ENCODE measurements around the gene IQGAP2.

IQGAP2 gene

DNA sequence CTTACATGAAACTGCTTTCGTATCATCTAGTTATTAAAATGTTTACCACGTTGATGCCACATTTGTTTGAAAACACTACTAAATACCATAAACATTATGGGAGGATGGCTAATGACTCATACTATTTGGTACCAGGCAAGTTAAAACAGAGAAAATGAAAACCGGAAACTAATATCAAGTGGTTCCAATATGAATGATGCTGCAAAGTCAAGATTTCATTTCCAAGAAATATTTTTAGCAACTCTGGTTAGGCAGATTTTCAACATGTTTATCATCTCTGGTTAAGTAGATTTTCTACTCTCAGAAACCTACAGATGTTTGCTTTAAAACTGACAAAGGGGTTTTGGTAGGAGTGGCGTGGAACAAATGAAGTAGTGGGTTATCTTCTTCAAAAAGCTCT lies 307.9 kb downstream of the IQGAP2 start:
- Histone ChIP-seq H3K9ac (ENCODE audit: low read depth in 1 of 2, low read length in 2 of 2) (no peak overlapping the region), H3K4me3 (ENCODE audit: low read length in 2 of 2) (no peak overlapping the region), H3K9me3 (ENCODE audit: control insufficient read depth in 2 of 2, low read length in 2 of 2) (no peaks in the 10 kb centered on the region), H3K4me1 (ENCODE audit: control insufficient read depth in 2 of 2, insufficient read depth in 2 of 2, low read length in 2 of 2) (no peaks in the 10 kb centered on the region), H3K27me3 (ENCODE audit: control insufficient read depth in 2 of 2, insufficient read depth in 2 of 2, low read length in 2 of 2) (peaks cover 5 to 9% of the 10 kb centered on the region in 2 donors), H3K27ac (ENCODE audit: low read depth in 2 of 2, low read length in 2 of 2) (no peak overlapping the region), H3K36me3 (ENCODE audit: control insufficient read depth in 2 of 2, insufficient read depth in 2 of 2, low read length in 2 of 2) (peaks cover 2 to 4% of the 10 kb centered on the region in 2 donors)

DNA sequence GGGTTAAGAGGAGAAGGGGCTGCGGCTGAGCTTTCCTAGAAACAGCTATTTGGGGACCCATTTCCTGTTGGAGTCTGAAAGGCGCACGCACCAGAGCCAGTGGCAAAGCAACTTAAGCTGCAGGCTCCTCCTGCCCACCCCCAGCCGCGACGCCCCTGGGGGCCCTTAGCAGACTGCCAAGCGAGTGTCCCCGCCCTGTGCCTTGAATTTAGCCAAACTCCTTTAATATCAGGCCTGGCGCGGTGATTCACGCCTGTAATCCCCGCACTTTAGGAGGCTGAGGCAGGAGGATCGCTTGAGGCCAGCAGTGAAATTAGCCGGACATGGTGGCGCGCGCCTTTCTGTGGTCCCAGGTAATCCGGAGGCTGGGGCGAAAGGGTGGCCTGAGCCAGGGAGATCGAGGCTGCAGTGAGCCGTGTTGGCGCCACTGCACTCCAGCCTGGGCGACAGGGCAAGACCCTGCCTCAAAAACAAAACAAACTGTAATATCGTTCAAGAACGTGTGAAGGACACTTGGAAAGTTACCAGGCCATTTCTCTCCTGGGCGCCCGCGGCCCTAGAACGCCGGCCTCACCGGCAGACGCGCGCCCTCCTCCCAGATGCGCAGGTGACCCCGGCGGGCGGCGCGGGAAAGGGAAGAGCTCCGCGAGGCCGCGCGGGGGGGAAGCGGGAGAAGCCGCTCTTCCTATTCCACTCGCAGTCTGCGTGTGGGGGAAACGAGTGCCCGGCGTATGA lies 311.8 kb downstream of the IQGAP2 start:
- H3K9ac ChIP-seq (ENCODE audit: low read depth in 1 of 2, low read length in 2 of 2): peak overlapping the region; percentile 60 to 75

DNA sequence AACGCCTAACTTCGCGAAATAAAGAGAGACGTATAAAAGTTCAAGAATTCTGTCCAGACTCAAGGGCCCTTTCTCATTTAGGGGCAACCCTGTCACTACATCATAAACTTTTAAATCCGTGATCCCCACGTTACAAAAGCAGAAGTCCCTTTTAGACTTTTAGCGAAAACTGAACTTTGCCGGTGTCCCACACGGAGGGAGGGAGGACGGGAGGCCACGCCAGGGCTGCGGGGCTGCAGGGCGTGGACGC lies 312.3 kb downstream of the IQGAP2 start:
- Histone ChIP-seq H3K27ac (ENCODE audit: low read depth in 2 of 2, low read length in 2 of 2) (no peak overlapping the region), H3K27me3 (ENCODE audit: control insufficient read depth in 2 of 2, insufficient read depth in 2 of 2, low read length in 2 of 2) (peaks cover 5 to 13% of the 10 kb centered on the region in 2 donors), H3K9ac (ENCODE audit: low read depth in 1 of 2, low read length in 2 of 2) (peak overlapping the region; percentile 60 to 75), H3K9me3 (ENCODE audit: control insufficient read depth in 2 of 2, low read length in 2 of 2) (no peaks in the 10 kb centered on the region), H3K4me3 (ENCODE audit: low read length in 2 of 2) (peak overlapping the region; percentile 76 to 88), H3K4me1 (ENCODE audit: control insufficient read depth in 2 of 2, insufficient read depth in 2 of 2, low read length in 2 of 2) (peaks cover 3 to 7% of the 10 kb centered on the region in 2 donors), H3K36me3 (ENCODE audit: control insufficient read depth in 2 of 2, insufficient read depth in 2 of 2, low read length in 2 of 2) (no peaks in the 10 kb centered on the region)

More for the DNA sequence above, 311.8 kb downstream of the IQGAP2 start:
- peak overlapping the region; percentile 76 to 88 for H3K4me3 ChIP-seq (ENCODE audit: low read length in 2 of 2)
- peaks cover 5 to 13% of the 10 kb centered on the region in 2 donors for H3K27me3 ChIP-seq (ENCODE audit: control insufficient read depth in 2 of 2, insufficient read depth in 2 of 2, low read length in 2 of 2)
- no peak overlapping the region for H3K27ac ChIP-seq (ENCODE audit: low read depth in 2 of 2, low read length in 2 of 2)
- H3K9me3 ChIP-seq (ENCODE audit: control insufficient read depth in 2 of 2, low read length in 2 of 2): no peaks in the 10 kb centered on the region
- no peaks in the 10 kb centered on the region for H3K36me3 ChIP-seq (ENCODE audit: control insufficient read depth in 2 of 2, insufficient read depth in 2 of 2, low read length in 2 of 2)
- H3K4me1 ChIP-seq (ENCODE audit: control insufficient read depth in 2 of 2, insufficient read depth in 2 of 2, low read length in 2 of 2): peaks cover 3 to 7% of the 10 kb centered on the region in 2 donors

DNA sequence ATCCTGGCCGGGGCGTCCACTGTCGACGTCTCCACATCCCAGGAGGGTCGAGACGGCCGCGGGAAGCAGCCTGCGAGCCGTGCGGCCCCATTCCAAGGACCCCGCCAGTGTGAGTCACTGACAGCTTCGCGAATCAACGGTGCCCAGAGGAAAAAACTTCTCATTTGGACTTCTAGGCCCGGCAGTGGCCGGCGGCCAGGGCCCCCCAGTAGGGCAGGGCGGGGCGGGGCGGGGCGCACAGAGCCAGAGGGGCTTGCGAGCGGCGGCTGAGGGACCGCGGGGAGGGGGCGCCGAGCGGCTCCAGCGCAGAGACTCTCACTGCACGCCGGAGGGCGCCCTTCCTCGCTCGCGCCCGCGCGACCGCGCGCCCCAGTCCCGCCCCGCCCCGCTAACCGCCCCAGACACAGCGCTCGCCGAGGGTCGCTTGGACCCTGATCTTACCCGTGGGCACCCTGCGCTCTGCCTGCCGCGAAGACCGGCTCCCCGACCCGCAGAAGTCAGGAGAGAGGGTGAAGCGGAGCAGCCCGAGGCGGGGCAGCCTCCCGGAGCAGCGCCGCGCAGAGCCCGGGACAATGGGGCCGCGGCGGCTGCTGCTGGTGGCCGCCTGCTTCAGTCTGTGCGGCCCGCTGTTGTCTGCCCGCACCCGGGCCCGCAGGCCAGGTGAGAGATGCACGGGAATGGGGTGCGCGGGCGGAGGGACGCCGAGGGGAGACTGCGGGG lies 312.8 kb downstream of the IQGAP2 start, which contains the start of gene F2R:
Gene F2R (plus strand): TSS at position 391 of the 720 bp plus-strand sequence. CDS start 182 bp downstream, at position 573.
- peak within 1 kb of the TSS; percentile 68 to 75 for H3K9ac ChIP-seq (ENCODE audit: low read depth in 1 of 2, low read length in 2 of 2)
- H3K4me3 ChIP-seq (ENCODE audit: low read length in 2 of 2): peak within 1 kb of the TSS; percentile 80 to 88
- peaks cover 5 to 13% of the 10 kb centered on the region in 2 donors for H3K27me3 ChIP-seq (ENCODE audit: control insufficient read depth in 2 of 2, insufficient read depth in 2 of 2, low read length in 2 of 2)
- peak within 1 kb of the TSS; percentile 29 to 68 for H3K27ac ChIP-seq (ENCODE audit: low read depth in 2 of 2, low read length in 2 of 2)
- H3K4me1 ChIP-seq (ENCODE audit: control insufficient read depth in 2 of 2, insufficient read depth in 2 of 2, low read length in 2 of 2): peaks cover 3 to 7% of the 10 kb centered on the region in 2 donors
- H3K36me3 ChIP-seq (ENCODE audit: control insufficient read depth in 2 of 2, insufficient read depth in 2 of 2, low read length in 2 of 2): no peaks in the 10 kb centered on the region
- H3K9me3 ChIP-seq (ENCODE audit: control insufficient read depth in 2 of 2, low read length in 2 of 2): no peaks in the 10 kb centered on the region

DNA sequence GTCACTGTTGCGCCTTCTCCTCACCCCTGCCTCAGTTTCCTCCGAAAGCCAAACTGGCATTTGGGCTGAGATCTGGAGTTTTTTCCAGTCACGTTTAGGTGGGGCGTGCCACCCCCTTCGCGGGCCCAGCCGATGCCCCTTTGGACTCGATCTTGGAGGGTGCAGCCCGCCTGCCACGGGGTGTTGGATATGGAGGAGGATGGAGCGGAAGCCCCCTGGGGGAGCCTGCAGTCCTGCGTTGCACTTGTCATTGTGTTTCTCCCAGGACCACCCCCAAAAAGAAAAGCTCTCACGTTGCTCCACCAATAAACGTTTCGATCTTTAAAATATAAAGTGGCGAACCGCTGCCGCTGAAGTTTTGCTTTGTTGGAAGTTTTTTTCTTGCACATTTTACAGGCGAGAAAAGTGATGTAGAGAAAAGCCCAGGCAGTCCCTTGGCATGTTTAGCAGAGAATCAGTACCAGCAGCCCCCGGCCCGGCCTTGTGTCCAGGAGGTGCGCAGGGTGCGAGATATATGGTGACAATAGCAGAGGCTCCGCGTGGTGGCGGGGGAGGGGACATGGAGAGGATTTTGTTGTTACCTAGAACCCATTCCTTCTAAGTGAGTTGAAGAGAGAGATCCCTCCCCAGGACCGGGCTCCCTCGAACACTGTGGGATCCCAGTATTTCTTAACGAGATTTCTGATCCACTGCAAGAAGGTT lies 313.5 kb downstream of the IQGAP2 start:
- no peaks in the 10 kb centered on the region for H3K9me3 ChIP-seq (ENCODE audit: control insufficient read depth in 2 of 2, low read length in 2 of 2)
- peak overlapping the region; percentile 29 to 68 for H3K27ac ChIP-seq (ENCODE audit: low read depth in 2 of 2, low read length in 2 of 2)
- no peaks in the 10 kb centered on the region for H3K36me3 ChIP-seq (ENCODE audit: control insufficient read depth in 2 of 2, insufficient read depth in 2 of 2, low read length in 2 of 2)
- H3K9ac ChIP-seq (ENCODE audit: low read depth in 1 of 2, low read length in 2 of 2): peak overlapping the region; percentile 68 to 75
- H3K27me3 ChIP-seq (ENCODE audit: control insufficient read depth in 2 of 2, insufficient read depth in 2 of 2, low read length in 2 of 2): peaks cover 5 to 13% of the 10 kb centered on the region in 2 donors
- H3K4me3 ChIP-seq (ENCODE audit: low read length in 2 of 2): peak overlapping the region; percentile 80 to 88
- peaks cover 3 to 7% of the 10 kb centered on the region in 2 donors for H3K4me1 ChIP-seq (ENCODE audit: control insufficient read depth in 2 of 2, insufficient read depth in 2 of 2, low read length in 2 of 2)

DNA sequence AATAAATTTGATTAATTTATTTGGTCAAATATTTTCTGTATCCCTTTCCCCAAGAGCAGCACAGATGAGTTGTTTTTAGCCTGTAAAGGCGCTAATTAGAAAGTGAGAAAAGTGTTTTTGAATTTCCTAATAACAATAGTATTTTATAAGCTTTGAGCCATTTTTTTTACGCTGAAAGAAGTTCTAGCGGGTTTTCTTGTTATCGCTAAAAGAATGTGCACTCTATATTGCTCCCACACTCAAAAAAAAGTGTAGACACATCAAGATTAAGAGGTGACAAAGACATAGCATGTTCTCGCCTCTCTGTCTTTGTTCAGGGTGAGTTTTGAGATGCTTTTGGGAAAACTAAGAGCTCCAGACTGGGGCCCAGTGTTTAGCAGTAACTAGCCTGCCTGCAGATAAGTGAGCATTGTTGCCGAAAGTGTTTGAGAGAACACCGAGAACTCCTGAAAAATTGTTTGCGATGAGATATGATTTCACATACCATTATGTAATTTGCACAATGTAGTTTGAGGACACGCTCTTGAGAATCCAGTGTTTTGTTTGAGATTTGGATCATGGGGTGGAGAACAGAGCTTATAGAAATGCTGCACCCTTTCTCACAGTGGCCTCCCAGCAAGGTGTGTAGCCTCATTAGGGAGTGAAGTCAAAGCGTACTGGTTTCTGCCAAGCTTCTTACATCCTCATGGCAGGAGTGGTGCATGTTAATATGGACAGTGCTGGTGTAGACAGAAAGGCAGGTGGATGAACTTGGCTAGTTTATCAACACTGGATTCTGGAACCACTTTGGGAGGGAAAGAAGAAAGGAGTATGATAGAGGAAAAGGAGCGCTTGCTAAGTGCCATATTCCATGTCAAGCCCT lies 314.4 kb downstream of the IQGAP2 start:
- Histone ChIP-seq H3K9me3 (ENCODE audit: control insufficient read depth in 2 of 2, low read length in 2 of 2) (no peaks in the 10 kb centered on the region), H3K27ac (ENCODE audit: low read depth in 2 of 2, low read length in 2 of 2) (no peak overlapping the region), H3K36me3 (ENCODE audit: control insufficient read depth in 2 of 2, insufficient read depth in 2 of 2, low read length in 2 of 2) (no peaks in the 10 kb centered on the region), H3K27me3 (ENCODE audit: control insufficient read depth in 2 of 2, insufficient read depth in 2 of 2, low read length in 2 of 2) (peaks cover 5 to 13% of the 10 kb centered on the region in 2 donors), H3K4me1 (ENCODE audit: control insufficient read depth in 2 of 2, insufficient read depth in 2 of 2, low read length in 2 of 2) (peaks cover 3 to 7% of the 10 kb centered on the region in 2 donors), H3K4me3 (ENCODE audit: low read length in 2 of 2) (peak overlapping the region; percentile 44 to 80), H3K9ac (ENCODE audit: low read depth in 1 of 2, low read length in 2 of 2) (peak overlapping the region; percentile 68 to 75)

DNA sequence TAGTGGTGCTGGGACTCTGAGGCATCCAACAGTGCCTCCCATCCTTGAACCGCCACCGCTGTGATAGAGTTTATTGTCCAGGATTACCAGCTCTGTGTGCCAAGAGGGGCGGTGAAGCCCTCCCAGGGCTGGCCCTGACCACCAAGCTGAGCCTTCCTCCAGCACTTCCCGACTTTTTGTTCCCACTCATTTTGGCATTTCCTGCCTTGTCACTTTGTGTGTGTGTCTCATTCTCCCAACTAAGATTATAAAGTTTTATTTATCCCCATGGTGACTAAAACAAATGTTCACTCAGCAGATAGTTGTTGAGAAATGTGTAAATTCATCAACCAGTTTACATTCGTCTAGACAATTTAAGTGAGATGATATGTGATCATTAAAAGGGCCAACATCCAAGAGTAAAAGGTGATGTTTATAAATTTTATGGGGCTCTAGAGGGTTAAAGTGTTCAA lies 315.3 kb downstream of the IQGAP2 start:
- Histone ChIP-seq H3K27ac (ENCODE audit: low read depth in 2 of 2, low read length in 2 of 2) (no peak overlapping the region), H3K27me3 (ENCODE audit: control insufficient read depth in 2 of 2, insufficient read depth in 2 of 2, low read length in 2 of 2) (peaks cover 5 to 13% of the 10 kb centered on the region in 2 donors), H3K9ac (ENCODE audit: low read depth in 1 of 2, low read length in 2 of 2) (no peak overlapping the region), H3K9me3 (ENCODE audit: control insufficient read depth in 2 of 2, low read length in 2 of 2) (no peaks in the 10 kb centered on the region), H3K36me3 (ENCODE audit: control insufficient read depth in 2 of 2, insufficient read depth in 2 of 2, low read length in 2 of 2) (no peaks in the 10 kb centered on the region), H3K4me1 (ENCODE audit: control insufficient read depth in 2 of 2, insufficient read depth in 2 of 2, low read length in 2 of 2) (peaks cover 3 to 7% of the 10 kb centered on the region in 2 donors), H3K4me3 (ENCODE audit: low read length in 2 of 2) (no peak overlapping the region)

DNA sequence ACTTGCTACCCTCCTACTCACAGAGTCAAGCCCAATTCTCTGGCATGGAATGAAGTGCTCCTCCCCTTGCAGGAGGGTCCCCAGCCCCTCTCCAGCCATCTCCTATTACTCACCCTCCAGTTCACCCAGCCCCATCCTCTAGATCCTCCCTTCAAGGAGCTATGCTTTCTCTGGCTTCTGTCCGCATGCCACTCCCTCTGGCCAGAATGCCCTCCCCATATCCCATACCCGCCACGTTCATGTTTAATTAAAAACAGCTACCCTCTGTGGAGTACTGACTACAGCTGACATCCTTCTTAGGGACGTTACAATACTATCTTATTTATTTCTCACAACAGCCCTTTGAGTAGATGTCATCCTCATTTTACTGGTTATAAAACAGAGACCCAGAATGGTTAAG lies 315.8 kb downstream of the IQGAP2 start:
- H3K27ac ChIP-seq (ENCODE audit: low read depth in 2 of 2, low read length in 2 of 2): no peak overlapping the region
- no peak overlapping the region for H3K4me3 ChIP-seq (ENCODE audit: low read length in 2 of 2)
- H3K9me3 ChIP-seq (ENCODE audit: control insufficient read depth in 2 of 2, low read length in 2 of 2): no peaks in the 10 kb centered on the region
- no peaks in the 10 kb centered on the region for H3K36me3 ChIP-seq (ENCODE audit: control insufficient read depth in 2 of 2, insufficient read depth in 2 of 2, low read length in 2 of 2)
- H3K4me1 ChIP-seq (ENCODE audit: control insufficient read depth in 2 of 2, insufficient read depth in 2 of 2, low read length in 2 of 2): peaks cover 3 to 7% of the 10 kb centered on the region in 2 donors
- peaks cover 5 to 13% of the 10 kb centered on the region in 2 donors for H3K27me3 ChIP-seq (ENCODE audit: control insufficient read depth in 2 of 2, insufficient read depth in 2 of 2, low read length in 2 of 2)
- no peak overlapping the region for H3K9ac ChIP-seq (ENCODE audit: low read depth in 1 of 2, low read length in 2 of 2)

DNA sequence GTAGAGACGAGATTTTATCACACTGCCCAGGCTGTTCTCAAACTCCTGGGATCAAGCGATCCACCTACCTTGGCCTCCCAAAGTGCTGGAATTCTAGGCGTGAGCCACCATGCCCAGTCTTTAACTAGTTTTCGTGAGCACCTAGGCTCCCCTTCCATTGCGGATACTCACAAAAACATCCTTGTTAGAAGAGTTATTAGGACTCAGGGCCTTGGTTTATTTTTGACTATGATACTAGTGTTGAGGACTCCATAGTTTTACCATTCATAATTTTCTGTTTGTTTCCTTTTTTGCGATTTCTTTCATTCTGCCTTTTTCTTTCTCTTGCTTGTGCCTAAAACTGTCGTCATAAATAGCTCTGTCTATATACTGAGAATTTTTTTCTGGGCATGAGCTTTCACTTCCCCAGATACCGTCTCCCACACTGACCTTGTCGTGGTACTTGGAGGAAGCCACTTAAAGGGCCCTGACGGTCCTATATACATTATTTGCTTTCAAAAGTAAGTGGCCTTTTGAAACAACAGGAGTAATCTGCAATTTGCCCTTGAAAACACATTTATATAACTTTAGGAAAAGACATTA lies 318.0 kb downstream of the IQGAP2 start:
- Histone ChIP-seq H3K4me1 (ENCODE audit: control insufficient read depth in 2 of 2, insufficient read depth in 2 of 2, low read length in 2 of 2) (peaks cover 3 to 7% of the 10 kb centered on the region in 2 donors), H3K4me3 (ENCODE audit: low read length in 2 of 2) (peak overlapping the region in 1 of 2 donors; percentile 5), H3K36me3 (ENCODE audit: control insufficient read depth in 2 of 2, insufficient read depth in 2 of 2, low read length in 2 of 2) (no peaks in the 10 kb centered on the region), H3K9me3 (ENCODE audit: control insufficient read depth in 2 of 2, low read length in 2 of 2) (no peaks in the 10 kb centered on the region), H3K27ac (ENCODE audit: low read depth in 2 of 2, low read length in 2 of 2) (peak overlapping the region in 1 of 2 donors; percentile 43), H3K27me3 (ENCODE audit: control insufficient read depth in 2 of 2, insufficient read depth in 2 of 2, low read length in 2 of 2) (peaks cover 0 to 4% of the 10 kb centered on the region in 2 donors), H3K9ac (ENCODE audit: low read depth in 1 of 2, low read length in 2 of 2) (no peak overlapping the region)
